NCI-H446 (cell line): ENCODE results near the gene PXDN.

Experiments
- DNase-seq, 2 experiments: peaks; one replicate each; lab custom pipeline; 2025; lab: John Stamatoyannopoulos, UW

Gene PXDN

GRCh38 chr2:1584051-1584531 is 160.2 kb downstream of the PXDN start:
- no peak for DNase-seq

GRCh38 chr2:1582891-1583341 is 161.4 kb downstream of the PXDN start:
- no peak for DNase-seq

GRCh38 chr2:1581965-1582625 is 162.2 kb downstream of the PXDN start:
- no peak for DNase-seq
